Endometrial microvascular endothelial cells (primary cell): Measurements from ENCODE around the gene TMEM183A. TPM values are rescaled to one million over a fixed set of nuclear protein-coding genes. Genes with fewer than 3 reads are reported as not detected.

ENCODE experiments used
- in situ Hi-C: cut with HindIII; loops from 2 replicates; pipeline ENCODE4 v1.10.0; 2017; ENCODE audit warnings: low sequenced_read_pairs, low pct_unique_long_range_greater_than_20kb; ENCODE audit errors: inconsistent ontology term
- total RNA-seq: library from RNA; depleted of rRNA; stranded (reverse); fragments of >200 nt; gene quantifications from one replicate; pipeline ENCODE4 v1.2.3, GENCODE V29; 2015; ENCODE audit errors: inconsistent ontology term

The TMEM183A gene
- total RNA-seq, 1 donor from 2014 or later: 81.2 TPM

- in situ Hi-C loops: loop anchor here (25.0 kb wide), 1 partner anchor 97 kb away; the partner anchor contains the start of gene ADORA1
Observed at GRCh38 chr1:203039609-203040512, 32.7 kb downstream of the TMEM183A start.

- in situ Hi-C loops: loop anchor here (25.0 kb wide), 1 partner anchor 97 kb away; the partner anchor contains the start of gene ADORA1
Observed at GRCh38 chr1:203040513-203041275, 33.5 kb downstream of the TMEM183A start.

- in situ Hi-C loops: loop anchor here (25.0 kb wide), 1 partner anchor 96 kb away; the partner anchor contains the start of gene ADORA1
Observed at GRCh38 chr1:203041351-203041932, 34.3 kb downstream of the TMEM183A start.

GRCh38 chr1:203043830-203044545 lies 36.8 kb downstream of the TMEM183A start:
- in situ Hi-C loops: loop anchor here (25.0 kb wide), 1 partner anchor 93 kb away; the partner anchor contains the start of gene ADORA1

GRCh38 chr1:203044546-203045250 lies 37.5 kb downstream of the TMEM183A start:
- in situ Hi-C loops: loop anchor here (25.0 kb wide), 1 partner anchor 93 kb away; the partner anchor contains the start of gene ADORA1

GRCh38 chr1:203045336-203045735 lies 38.2 kb downstream of the TMEM183A start:
- in situ Hi-C loops: loop anchor here (25.0 kb wide), 1 partner anchor 92 kb away; the partner anchor contains the start of gene ADORA1

- in situ Hi-C loops: loop anchor here (25.0 kb wide), 1 partner anchor 91 kb away; the partner anchor contains the start of gene ADORA1
Observed at GRCh38 chr1:203045821-203046594, 38.8 kb downstream of the TMEM183A start.

GRCh38 chr1:203046984-203047630 lies 39.9 kb downstream of the TMEM183A start:
- in situ Hi-C loops: loop anchor here (25.0 kb wide), 1 partner anchor 90 kb away; the partner anchor contains the start of gene ADORA1

GRCh38 chr1:203048086-203048485 lies 40.9 kb downstream of the TMEM183A start:
- in situ Hi-C loops: loop anchor here (25.0 kb wide), 1 partner anchor 89 kb away; the partner anchor contains the start of gene ADORA1

- in situ Hi-C loops: loop anchor here (25.0 kb wide), 1 partner anchor 89 kb away; the partner anchor contains the start of gene ADORA1
Observed at GRCh38 chr1:203048555-203049051, 41.4 kb downstream of the TMEM183A start.

- in situ Hi-C loops: loop anchor here (25.0 kb wide), 1 partner anchor 88 kb away; the partner anchor contains the start of gene ADORA1
Observed at GRCh38 chr1:203049077-203049476, 41.9 kb downstream of the TMEM183A start.

GRCh38 chr1:203049576-203050180 lies 42.5 kb downstream of the TMEM183A start:
- in situ Hi-C loops: loop anchor here (25.0 kb wide), 1 partner anchor 88 kb away; the partner anchor contains the start of gene ADORA1

GRCh38 chr1:203050826-203051225 lies 43.7 kb downstream of the TMEM183A start:
- in situ Hi-C loops: no loop called here

- in situ Hi-C loops: no loop called here
Observed at GRCh38 chr1:203051841-203052324, 44.7 kb downstream of the TMEM183A start.

GRCh38 chr1:203052601-203053000 lies 45.4 kb downstream of the TMEM183A start:
- in situ Hi-C loops: no loop called here
